ENCODE results near the gene AGRN.

AGRN gene

DNA sequence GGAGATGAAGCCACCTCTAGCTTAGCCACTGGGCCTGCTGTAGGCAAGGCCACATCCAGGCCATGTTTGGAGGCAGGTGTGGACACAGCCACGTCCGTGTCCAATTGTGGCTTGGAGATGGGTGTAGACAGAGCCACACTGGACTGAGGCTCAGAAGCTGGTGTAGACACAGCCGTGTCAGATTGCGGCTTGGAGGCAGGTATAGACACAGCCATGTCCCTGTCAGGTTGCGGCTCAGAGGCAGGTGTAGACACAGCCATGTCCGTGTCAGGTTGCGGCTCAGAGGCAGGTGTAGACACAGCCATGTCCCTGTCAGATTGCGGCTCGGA, 40.2 kb upstream of the AGRN start:
- no peak for DNase-seq (ENCODE audit: low spot score)
- TF ChIP-seq, protein P1, sequence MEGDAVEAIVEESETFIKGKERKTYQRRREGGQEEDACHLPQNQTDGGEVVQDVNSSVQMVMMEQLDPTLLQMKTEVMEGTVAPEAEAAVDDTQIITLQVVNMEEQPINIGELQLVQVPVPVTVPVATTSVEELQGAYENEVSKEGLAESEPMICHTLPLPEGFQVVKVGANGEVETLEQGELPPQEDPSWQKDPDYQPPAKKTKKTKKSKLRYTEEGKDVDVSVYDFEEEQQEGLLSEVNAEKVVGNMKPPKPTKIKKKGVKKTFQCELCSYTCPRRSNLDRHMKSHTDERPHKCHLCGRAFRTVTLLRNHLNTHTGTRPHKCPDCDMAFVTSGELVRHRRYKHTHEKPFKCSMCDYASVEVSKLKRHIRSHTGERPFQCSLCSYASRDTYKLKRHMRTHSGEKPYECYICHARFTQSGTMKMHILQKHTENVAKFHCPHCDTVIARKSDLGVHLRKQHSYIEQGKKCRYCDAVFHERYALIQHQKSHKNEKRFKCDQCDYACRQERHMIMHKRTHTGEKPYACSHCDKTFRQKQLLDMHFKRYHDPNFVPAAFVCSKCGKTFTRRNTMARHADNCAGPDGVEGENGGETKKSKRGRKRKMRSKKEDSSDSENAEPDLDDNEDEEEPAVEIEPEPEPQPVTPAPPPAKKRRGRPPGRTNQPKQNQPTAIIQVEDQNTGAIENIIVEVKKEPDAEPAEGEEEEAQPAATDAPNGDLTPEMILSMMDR (IDR thresholded peaks at IDR 0.05; ENCODE audit: extremely low read depth, missing control alignments) = no peak

DNA sequence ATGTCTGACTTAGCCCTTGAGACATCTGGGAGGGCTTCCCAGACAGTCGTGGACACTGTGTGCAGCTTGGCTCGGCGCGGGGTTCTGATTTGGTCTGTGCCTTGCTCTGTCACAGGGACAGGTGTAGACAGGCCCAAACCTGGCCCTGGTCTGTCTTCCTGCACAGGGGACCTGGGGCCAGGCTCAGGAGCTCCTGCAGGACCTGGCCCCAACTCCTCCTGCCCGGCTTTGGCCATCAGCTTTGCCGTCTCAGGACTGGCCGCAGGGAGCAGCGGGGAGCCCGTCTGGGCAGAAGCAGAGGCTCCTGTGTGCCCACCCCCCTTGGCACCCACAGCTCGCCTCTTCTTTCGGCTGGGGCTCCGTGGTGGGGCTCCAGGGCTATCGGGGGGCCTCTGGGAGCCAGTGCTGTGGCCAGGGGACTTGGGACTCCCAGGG, 39.8 kb upstream of the AGRN start:
- TF ChIP-seq, protein P1 (IDR thresholded peaks at IDR 0.05; ENCODE audit: extremely low read depth, missing control alignments) = no peak
- DNase-seq (ENCODE audit: low spot score) = no peak

DNA sequence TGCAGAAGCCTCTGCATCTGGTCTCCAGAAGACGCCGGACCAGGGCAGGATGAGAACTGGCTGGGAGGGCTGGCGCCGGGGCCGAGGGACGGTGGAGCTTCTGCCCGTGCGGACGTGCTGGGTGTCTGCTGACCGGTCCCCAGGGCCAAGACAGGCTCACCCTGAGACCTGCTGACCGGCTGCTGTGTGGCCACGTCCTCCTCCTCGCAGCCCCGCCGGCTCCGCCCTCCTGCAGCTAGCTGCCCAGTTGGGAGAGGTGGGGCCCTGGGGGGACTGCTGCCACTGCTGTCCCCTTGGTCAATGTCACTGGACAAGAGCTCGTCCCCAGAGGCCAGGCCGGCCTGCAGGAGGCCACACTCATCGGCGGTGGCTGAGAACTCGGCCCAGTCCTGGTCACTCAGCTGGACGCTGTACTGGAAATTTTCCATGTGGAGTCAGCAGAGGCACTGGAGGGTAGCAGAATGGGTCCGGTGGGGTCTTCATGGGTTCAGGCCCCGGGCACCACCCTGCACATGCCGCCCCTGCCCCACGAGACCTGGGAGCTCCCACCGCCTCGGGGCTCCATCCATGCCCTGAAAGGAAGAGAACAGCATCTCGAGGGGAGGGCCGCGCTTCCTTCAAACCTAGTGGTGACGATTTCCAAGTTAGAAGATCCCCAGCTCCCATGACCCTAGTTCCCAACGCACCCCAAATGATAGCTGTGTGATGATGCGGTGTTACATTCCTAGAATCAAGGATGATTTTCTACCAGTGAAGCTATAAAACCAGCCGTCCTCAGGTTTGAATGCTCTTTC, 39.1 kb upstream of the AGRN start:
- TF ChIP-seq, protein P1 (IDR thresholded peaks at IDR 0.05; ENCODE audit: extremely low read depth, missing control alignments) = no peak
- no peak for DNase-seq (ENCODE audit: low spot score)

DNA sequence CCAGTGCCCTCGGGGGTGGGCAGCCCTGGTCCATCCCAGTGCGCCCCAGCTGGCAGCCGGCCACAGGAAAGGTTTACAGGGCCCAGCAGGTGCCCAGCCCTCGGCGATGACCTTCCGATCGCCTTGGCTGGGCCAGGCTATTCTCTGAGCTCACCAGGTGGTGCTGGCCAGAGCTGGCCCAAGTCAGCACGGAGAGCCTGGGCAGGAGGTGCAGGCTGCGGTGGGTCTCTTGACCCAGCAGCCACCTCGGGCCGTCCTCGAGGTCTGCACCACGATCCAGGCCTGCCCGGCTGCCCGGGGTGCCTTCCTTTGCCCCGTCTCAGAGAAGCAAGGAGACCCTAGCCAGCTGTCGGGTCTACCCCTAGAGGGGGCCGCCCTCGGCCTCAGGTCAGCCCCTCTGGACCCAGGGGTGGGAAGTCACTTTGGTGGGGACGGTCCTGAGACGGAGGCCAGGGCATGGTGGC, 38.4 kb upstream of the AGRN start:
- no peak for DNase-seq (ENCODE audit: low spot score)
- TF ChIP-seq, protein P1 (IDR thresholded peaks at IDR 0.05; ENCODE audit: extremely low read depth, missing control alignments) = no peak

DNA sequence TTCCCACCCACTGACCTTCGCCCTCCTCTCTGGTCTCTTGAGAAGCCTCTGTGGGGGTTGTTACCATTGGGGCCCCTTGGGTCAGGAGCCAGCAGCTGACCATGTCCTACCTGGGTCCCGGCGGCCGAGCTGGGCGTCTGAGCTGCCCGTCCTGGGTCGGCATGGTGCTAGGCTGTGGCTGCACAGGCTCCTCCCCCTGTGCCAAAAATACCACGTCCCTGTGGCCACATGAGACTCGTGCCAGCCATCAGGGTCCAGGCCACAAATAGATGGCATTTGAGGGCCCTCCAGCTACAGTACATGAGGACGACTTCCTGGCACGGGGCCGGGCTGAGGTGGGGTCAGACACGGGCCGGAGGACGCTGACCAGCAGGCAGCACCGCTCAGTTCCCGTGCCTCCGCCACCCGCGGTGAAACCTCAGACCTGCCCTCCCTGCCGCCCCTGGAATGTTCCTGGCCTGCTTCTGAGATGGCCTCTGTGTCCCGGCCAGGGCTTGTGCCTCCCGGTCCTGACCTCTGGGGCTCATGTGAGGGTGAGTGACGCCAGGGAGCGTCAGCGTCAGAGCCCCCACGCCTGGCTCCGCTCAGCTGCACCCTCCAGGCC, 37.9 kb upstream of the AGRN start, which contains the start of gene PERM1:
PERM1 (minus strand) TSS at position 139 of the 604 bp plus-strand sequence. CDS start 1,064 bp downstream, outside the sequence.
- TF ChIP-seq, protein P1 (IDR thresholded peaks at IDR 0.05; ENCODE audit: extremely low read depth, missing control alignments) = no peak
- no peak for DNase-seq (ENCODE audit: low spot score)

DNA sequence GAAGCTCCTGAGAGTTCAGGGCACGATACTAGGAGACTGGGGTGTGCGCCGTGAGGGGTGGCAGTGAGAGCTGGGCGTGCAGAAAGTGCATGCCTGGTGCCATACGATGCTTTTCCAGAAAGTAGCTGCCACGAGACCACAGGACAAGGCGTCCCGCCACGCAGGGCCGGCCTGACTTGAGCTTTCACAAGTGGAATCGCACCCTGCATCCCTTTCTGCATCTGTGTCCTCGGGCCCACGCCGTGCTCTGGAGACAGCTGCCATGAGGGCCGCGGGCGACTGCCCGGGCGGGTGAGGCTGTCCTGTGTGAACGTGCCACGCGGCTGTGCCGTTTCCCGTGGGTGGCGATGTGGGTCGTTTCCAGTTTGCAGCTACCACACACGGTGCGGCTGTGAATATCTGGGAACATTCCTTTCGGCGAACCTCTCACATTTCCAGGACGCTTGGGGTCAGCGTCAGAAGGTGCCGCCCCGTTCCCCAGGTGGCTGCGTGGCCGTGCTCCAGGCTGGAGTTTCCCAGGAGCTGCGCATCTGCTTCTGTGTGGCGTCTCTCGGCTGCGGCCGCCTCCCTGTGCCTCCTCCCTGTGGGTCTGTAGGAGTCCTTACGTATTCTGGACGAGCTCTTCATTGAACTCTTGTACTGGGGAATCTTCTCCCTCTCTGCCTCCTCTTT, 37.0 kb upstream of the AGRN start:
- TF ChIP-seq, protein P1 (IDR thresholded peaks at IDR 0.05; ENCODE audit: extremely low read depth, missing control alignments) = no peak
- no peak for DNase-seq (ENCODE audit: low spot score)

Measured in GM20000 (cell line).